HepG2 (cell line): ENCODE data around the gene MEG3. TPM values are rescaled to one million over a fixed set of nuclear protein-coding genes. Genes with fewer than 3 reads are reported as not detected.

Experiments used
- ATAC-seq: fragments of 200-7000 bp; cut with Tn5 transposase; 3 replicates; pipeline ENCODE4 v1.9.1; 2020; ENCODE audit warnings: mild to moderate bottlenecking, moderate library complexity
- BruUV-seq: library from RNA; stranded (reverse); fragments of 400-500 nt; replicated peaks from 2 replicates; lab custom pipeline; 2021; lab: Mats Ljungman, UMichigan
- CTCF ChIA-PET: fragments of 300-600 bp; formaldehyde crosslinking; extraction: SDS; loops from one replicate; lab custom pipeline; 2021; ENCODE audit warnings: low total read pairs, inconsistent platforms, low intra/inter-chr PET ratio; lab: Yijun Ruan, JAX
- POLR2A ChIA-PET: fragments of 350-600 bp; sonication (Branson Sonifier 250); formaldehyde crosslinking; loops from one replicate; lab custom pipeline; 2020; ENCODE audit warnings: antibody characterized with exemption, inconsistent platforms; lab: Yijun Ruan, JAX
- DNase-seq: peaks from one replicate; pipeline ENCODE4 v3.0.0-alpha.2; 2015; ENCODE audit warnings: low spot score
- FAIRE-seq: peaks from 3 replicates; lab custom pipeline; 2011; peaks lifted over from hg19 to GRCh38; lab: Jason Lieb, UNC
- H2AFZ ChIP-seq: one replicate; pipeline ENCODE4 v1.6.1; 2011; ENCODE audit warnings: low read length, inconsistent platforms
- H3K27ac ChIP-seq: fragments of 300-600 bp; 3 replicates; pipeline ENCODE4 v1.8.0; 2011; ENCODE audit warnings: mixed run types, mild to moderate bottlenecking, mixed read lengths, low read length, inconsistent platforms; ENCODE audit not compliant: insufficient read depth; ENCODE audit errors: extremely low read length
- H3K27me3 ChIP-seq, 2 experiments: fragments of 200-600 bp in 1 of 2; 2 replicates in 1 of 2; 3 replicates in 1 of 2; pipeline versions ENCODE4 v1.6.0 to v1.8.0; 2011; ENCODE audit warnings: low read length in 2 of 2, mild to moderate bottlenecking in 2 of 2, moderate library complexity in 2 of 2, inconsistent platforms in 1 of 2; ENCODE audit not compliant: insufficient read depth in 2 of 2, control insufficient read depth in 1 of 2
- H3K36me3 ChIP-seq, 2 experiments: fragments of 200-600 bp in 1 of 2; replicated peaks in 1 of 2; 2 replicates in 1 of 2; 3 replicates in 1 of 2; pipeline versions ENCODE4 v1.5.1 to v1.8.0; 2011; ENCODE audit warnings: low read length in 2 of 2, inconsistent platforms in 1 of 2; ENCODE audit not compliant: insufficient read depth in 2 of 2, control insufficient read depth in 1 of 2
- H3K4me1 ChIP-seq: 2 replicates; pipeline ENCODE4 v1.5.1; 2012; ENCODE audit warnings: low read length, inconsistent platforms; ENCODE audit not compliant: insufficient read depth
- H3K4me2 ChIP-seq: 2 replicates; pipeline ENCODE4 v1.6.0; 2011; ENCODE audit warnings: low read depth, low read length, inconsistent platforms
- H3K4me3 ChIP-seq, 3 experiments: fragments of 200-600 bp in 1 of 3; sonication (generic), shearing (Covaris generic) in 1 of 3; replicated peaks in 1 of 3; 2 replicates each; pipeline ENCODE4 v1.5.1; 2011 to 2016; ENCODE audit warnings: low read length in 3 of 3, inconsistent platforms in 2 of 3, low read depth in 2 of 3, mild to moderate bottlenecking in 2 of 3, control low read depth in 1 of 3, mixed read lengths in 1 of 3; ENCODE audit not compliant: insufficient read depth in 1 of 3
- H3K79me2 ChIP-seq: one replicate; pipeline ENCODE4 v1.6.1; 2011; ENCODE audit warnings: low read length, inconsistent platforms; ENCODE audit not compliant: insufficient read depth
- H3K9ac ChIP-seq: 2 replicates; pipeline ENCODE4 v1.6.0; 2011; ENCODE audit warnings: mild to moderate bottlenecking, low read depth, low read length, inconsistent platforms; ENCODE audit not compliant: insufficient read depth
- H3K9me3 ChIP-seq: 2 replicates; pipeline ENCODE4 v1.5.1; 2012; ENCODE audit warnings: mild to moderate bottlenecking, low read length
- H4K20me1 ChIP-seq: 2 replicates; pipeline ENCODE4 v1.6.0; 2011; ENCODE audit warnings: inconsistent platforms, mild to moderate bottlenecking, low read length, moderate library complexity; ENCODE audit not compliant: insufficient read depth
- CENPX ChIP-seq: sonication (generic); formaldehyde crosslinking; IDR thresholded peaks from 2 replicates; pipeline ENCODE4 v1.9.0; 2021; ENCODE audit warnings: mild to moderate bottlenecking, missing genetic modification reagents, moderate library complexity
- DMAP1 ChIP-seq: IDR thresholded peaks from 2 replicates; pipeline ENCODE4 v1.6.1; 2016
- GZF1 ChIP-seq: sonication (generic); formaldehyde crosslinking; IDR thresholded peaks from 2 replicates; pipeline ENCODE4 v1.5.1; 2020; ENCODE audit warnings: mild to moderate bottlenecking, missing genetic modification reagents
- MTF2 ChIP-seq: sonication (generic); formaldehyde crosslinking; IDR thresholded peaks from 2 replicates; pipeline ENCODE4 v1.5.0; 2020; ENCODE audit warnings: missing genetic modification reagents, borderline replicate concordance
- PHF8 ChIP-seq: sonication (generic); formaldehyde crosslinking; IDR thresholded peaks from 2 replicates; pipeline ENCODE4 v1.5.0; 2020; ENCODE audit warnings: missing genetic modification reagents
- SOX6 ChIP-seq, 2 experiments: fragments of 450-650 bp in 1 of 2; sonication (generic) in 1 of 2; formaldehyde crosslinking in 1 of 2; IDR thresholded peaks; 2 replicates each; pipeline versions ENCODE4 v1.4.0 to v1.6.1; 2017 to 2020; ENCODE audit warnings: antibody characterized with exemption in 1 of 2, mild to moderate bottlenecking in 1 of 2, missing genetic modification reagents in 1 of 2
- ZBTB38 ChIP-seq: sonication (generic); formaldehyde crosslinking; IDR thresholded peaks from 2 replicates; pipeline ENCODE4 v1.5.1; 2020; ENCODE audit warnings: mild to moderate bottlenecking, missing genetic modification reagents
- ZNF788 ChIP-seq: sonication (generic); formaldehyde crosslinking; IDR thresholded peaks from 2 replicates; pipeline ENCODE4 v1.5.0; 2020; ENCODE audit warnings: mild to moderate bottlenecking, missing genetic modification reagents, borderline replicate concordance
- ZNF891 ChIP-seq: sonication (generic); formaldehyde crosslinking; IDR thresholded peaks from 2 replicates; pipeline ENCODE4 v1.5.0; 2020; ENCODE audit warnings: mild to moderate bottlenecking, missing genetic modification reagents
- WGBS: methylation state at CpG from one replicate; pipeline ENCODE4 v1.1.6; 2017; ENCODE audit warnings: low lambda C conversion rate; 5-methylcytosine and 5-hydroxymethylcytosine counted together
- in situ Hi-C: cut with HindIII; loops from 2 replicates; pipeline ENCODE4 v1.10.0; 2017; ENCODE audit warnings: low pct_unique_long_range_greater_than_20kb; ENCODE audit not compliant: extremely low pct_ligation_motif_present
- intact Hi-C: fragments of 100-400 bp; cut with micrococcal nuclease; formaldehyde crosslinking; loops from one replicate; pipeline ENCODE4 v1.10.0; 2022; ENCODE audit not compliant: unreplicated experiment
- polyA plus RNA-seq, 8 experiments: library from polyadenylated mRNA; depleted of rRNA in 3 of 8; stranded (reverse) in 7 of 8; unstranded in 1 of 8; fragments of >200 nt; fragmentation: Illumina TruSeq in 4 of 8; extraction: Trizol in 4 of 8; gene quantifications; 2 replicates each; pipeline versions ENCODE4 v1.2.1 to v1.2.3, GENCODE V29; 2011 to 2016; ENCODE audit warnings: low read depth in 4 of 8, missing spikeins in 1 of 8, mixed read lengths in 1 of 8; ENCODE audit not compliant: insufficient read depth in 1 of 8
- total RNA-seq, 5 experiments: library from RNA; depleted of rRNA; stranded (reverse); fragments of >200 nt; fragmentation: Illumina TruSeq; extraction: Trizol; gene quantifications; 2 replicates each; pipeline ENCODE4 v1.2.3, GENCODE V29; 2016; ENCODE audit warnings: low read depth in 1 of 5
- TF ChIP-seq, protein P1 (sequence below): sonication (generic); formaldehyde crosslinking; conservative IDR thresholded peaks from 2 replicates; pipeline ENCODE4 v1.8.0; 2022; ENCODE audit warnings: missing genetic modification reagents
- TF ChIP-seq, protein P2 (sequence below): sonication (generic); formaldehyde crosslinking; IDR thresholded peaks from 2 replicates; pipeline ENCODE4 v1.8.0; 2022; ENCODE audit warnings: mild to moderate bottlenecking, missing genetic modification reagents, borderline replicate concordance
- TF ChIP-seq, protein P3 (sequence below): sonication (generic); formaldehyde crosslinking; IDR thresholded peaks from 2 replicates; pipeline ENCODE4 v1.5.0; 2020; ENCODE audit warnings: missing genetic modification reagents, mild to moderate bottlenecking, borderline replicate concordance

The MEG3 gene
- total and polyA plus RNA-seq, 2 of the 13 experiments (the other 11 are each of a cell fraction or from before 2014, with no cell fraction given), result 0.17 TPM; not detected in 1

DNA sequence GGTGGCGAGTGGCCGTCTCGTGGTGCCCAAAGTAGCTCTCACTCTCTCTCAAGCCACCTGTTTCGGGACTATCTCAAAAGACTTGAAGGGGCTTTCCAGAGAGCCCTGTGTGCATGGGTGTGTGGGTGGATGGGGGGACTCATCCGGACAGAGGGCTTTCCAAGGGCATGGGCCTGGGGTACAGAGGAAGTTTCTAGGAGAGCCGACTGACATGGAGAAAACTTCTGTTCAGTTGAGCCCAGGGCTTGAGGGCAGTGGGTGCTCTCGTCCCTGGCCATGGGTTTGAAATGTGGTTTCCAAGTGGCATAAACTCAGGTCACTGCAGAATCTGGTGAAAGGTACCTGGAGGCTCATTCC is 47.4 kb upstream of the MEG3 start:
- CTCF ChIA-PET, result no interaction called here
- Histone ChIP-seq H3K79me2 (no peaks in the 10 kb centered on the region), H3K27ac (no peak overlapping the region), H3K4me3 (no peak overlapping the region), H3K27me3 (no peaks in the 10 kb centered on the region), H4K20me1 (no peaks in the 10 kb centered on the region), H3K9me3 (no peaks in the 10 kb centered on the region), H2AFZ (no peak overlapping the region), H3K4me2 (no peak overlapping the region), H3K36me3 (no peaks in the 10 kb centered on the region), H3K4me1 (peaks cover 22% of the 10 kb centered on the region), H3K9ac (no peak overlapping the region)
- no TSS peak for BruUV-seq
- DNase-seq (no peak), FAIRE-seq (no peak), ATAC-seq (no peak)
- 97% methylated on average over 7 of the region's 7 CpGs for WGBS
- no peak for TF ChIP-seq ZNF891 (CRISPR knock-in tag)
- TF ChIP-seq CENPX (CRISPR knock-in tag), result no peak
- no peak for TF ChIP-seq ZNF788 (CRISPR knock-in tag)
- no peak for TF ChIP-seq PHF8 (CRISPR knock-in tag)
- TF ChIP-seq, protein P1, sequence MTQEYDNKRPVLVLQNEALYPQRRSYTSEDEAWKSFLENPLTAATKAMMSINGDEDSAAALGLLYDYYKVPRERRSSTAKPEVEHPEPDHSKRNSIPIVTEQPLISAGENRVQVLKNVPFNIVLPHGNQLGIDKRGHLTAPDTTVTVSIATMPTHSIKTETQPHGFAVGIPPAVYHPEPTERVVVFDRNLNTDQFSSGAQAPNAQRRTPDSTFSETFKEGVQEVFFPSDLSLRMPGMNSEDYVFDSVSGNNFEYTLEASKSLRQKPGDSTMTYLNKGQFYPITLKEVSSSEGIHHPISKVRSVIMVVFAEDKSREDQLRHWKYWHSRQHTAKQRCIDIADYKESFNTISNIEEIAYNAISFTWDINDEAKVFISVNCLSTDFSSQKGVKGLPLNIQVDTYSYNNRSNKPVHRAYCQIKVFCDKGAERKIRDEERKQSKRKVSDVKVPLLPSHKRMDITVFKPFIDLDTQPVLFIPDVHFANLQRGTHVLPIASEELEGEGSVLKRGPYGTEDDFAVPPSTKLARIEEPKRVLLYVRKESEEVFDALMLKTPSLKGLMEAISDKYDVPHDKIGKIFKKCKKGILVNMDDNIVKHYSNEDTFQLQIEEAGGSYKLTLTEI (CRISPR knock-in tag), result no peak
- POLR2A ChIA-PET, result no interaction called here
- intact Hi-C loops, result no loop called here
- in situ Hi-C loops, result no loop called here

DNA sequence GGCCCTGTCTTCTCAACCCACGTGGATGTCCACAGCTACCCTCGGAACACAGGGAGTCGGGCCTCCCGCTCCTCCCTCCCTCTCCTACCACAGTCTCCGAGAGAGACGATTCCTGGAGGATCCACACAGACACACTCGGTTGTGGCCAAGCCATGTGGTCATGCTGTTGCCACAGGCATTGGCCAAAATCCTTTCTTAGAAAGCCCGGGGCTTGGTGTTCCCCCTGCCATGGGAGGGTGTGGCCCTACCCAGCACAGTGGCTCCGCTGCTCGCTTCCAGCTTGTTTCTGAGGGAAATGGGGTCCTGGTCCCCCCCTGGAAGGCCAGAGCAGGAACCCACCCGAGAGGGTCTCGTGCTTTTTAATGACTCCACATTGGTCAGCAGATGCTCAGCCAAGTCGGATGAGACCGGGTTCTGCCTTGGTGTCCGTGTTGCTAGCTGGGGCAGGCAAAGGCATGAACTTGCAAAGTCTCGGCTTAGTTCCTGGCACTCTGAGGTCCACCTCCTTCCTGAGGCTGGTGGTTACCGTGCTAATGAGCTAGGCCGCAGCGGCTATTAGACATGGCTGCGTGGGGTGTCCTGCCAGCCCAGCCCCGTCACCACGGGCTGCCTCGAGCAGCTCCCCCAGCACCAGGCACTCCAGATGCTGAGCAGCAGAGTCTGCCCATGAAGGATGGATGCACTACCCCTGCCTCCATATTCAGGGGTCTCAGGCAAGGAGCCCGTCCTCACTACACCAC is 46.8 kb upstream of the MEG3 start:
- 92% methylated on average over 11 of the region's 24 CpGs for WGBS
- no peak for FAIRE-seq
- no peak overlapping the region for H3K4me3 ChIP-seq
- no peaks in the 10 kb centered on the region for H4K20me1 ChIP-seq
- no peak overlapping the region for H3K9ac ChIP-seq
- peaks cover 27% of the 10 kb centered on the region for H3K4me1 ChIP-seq
- ChIA-PET CTCF (no interaction called here), POLR2A (no interaction called here)
- no peak for DNase-seq
- no peaks in the 10 kb centered on the region for H3K36me3 ChIP-seq
- no peak overlapping the region for H3K27ac ChIP-seq
- H2AFZ ChIP-seq, result no peak overlapping the region
- BruUV-seq, result no TSS peak
- intact Hi-C loops, result no loop called here
- in situ Hi-C loops, result no loop called here
- no peaks in the 10 kb centered on the region for H3K79me2 ChIP-seq
- H3K9me3 ChIP-seq, result no peaks in the 10 kb centered on the region
- H3K4me2 ChIP-seq, result no peak overlapping the region
- no peaks in the 10 kb centered on the region for H3K27me3 ChIP-seq
- ATAC-seq, result no peak
- no peak for TF ChIP-seq SOX6 (IDR thresholded peaks at IDR 0.05)
- TF ChIP-seq SOX6 (CRISPR knock-in tag; IDR thresholded peaks at IDR 0.05), result no peak
- TF ChIP-seq ZBTB38 (CRISPR knock-in tag), result no peak
- no peak for TF ChIP-seq MTF2 (CRISPR knock-in tag)
- no peak for TF ChIP-seq GZF1 (CRISPR knock-in tag)
- TF ChIP-seq DMAP1 (CRISPR knock-in tag), result no peak
- TF ChIP-seq, protein P2, sequence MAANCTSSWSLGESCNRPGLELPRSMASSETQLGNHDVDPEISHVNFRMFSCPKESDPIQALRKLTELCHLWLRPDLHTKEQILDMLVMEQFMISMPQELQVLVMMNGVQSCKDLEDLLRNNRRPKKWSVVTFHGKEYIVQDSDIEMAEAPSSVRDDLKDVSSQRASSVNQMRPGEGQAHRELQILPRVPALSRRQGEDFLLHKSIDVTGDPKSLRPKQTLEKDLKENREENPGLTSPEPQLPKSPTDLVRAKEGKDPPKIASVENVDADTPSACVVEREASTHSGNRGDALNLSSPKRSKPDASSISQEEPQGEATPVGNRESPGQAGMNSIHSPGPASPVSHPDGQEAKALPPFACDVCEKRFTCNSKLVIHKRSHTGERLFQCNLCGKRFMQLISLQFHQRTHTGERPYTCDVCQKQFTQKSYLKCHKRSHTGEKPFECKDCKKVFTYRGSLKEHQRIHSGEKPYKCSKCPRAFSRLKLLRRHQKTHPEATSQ (CRISPR knock-in tag), result no peak
- TF ChIP-seq, protein P3, sequence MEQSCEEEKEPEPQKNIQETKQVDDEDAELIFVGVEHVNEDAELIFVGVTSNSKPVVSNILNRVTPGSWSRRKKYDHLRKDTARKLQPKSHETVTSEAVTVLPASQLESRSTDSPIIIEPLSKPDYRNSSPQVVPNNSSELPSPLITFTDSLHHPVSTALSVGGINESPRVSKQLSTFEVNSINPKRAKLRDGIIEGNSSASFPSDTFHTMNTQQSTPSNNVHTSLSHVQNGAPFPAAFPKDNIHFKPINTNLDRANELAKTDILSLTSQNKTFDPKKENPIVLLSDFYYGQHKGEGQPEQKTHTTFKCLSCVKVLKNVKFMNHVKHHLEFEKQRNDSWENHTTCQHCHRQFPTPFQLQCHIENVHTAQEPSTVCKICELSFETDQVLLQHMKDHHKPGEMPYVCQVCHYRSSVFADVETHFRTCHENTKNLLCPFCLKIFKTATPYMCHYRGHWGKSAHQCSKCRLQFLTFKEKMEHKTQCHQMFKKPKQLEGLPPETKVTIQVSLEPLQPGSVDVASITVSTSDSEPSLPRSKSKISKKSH (CRISPR knock-in tag), result no peak
- no peak for TF ChIP-seq PHF8 (CRISPR knock-in tag)
